ENCODE measurements around the gene EFHC2.

DNA sequence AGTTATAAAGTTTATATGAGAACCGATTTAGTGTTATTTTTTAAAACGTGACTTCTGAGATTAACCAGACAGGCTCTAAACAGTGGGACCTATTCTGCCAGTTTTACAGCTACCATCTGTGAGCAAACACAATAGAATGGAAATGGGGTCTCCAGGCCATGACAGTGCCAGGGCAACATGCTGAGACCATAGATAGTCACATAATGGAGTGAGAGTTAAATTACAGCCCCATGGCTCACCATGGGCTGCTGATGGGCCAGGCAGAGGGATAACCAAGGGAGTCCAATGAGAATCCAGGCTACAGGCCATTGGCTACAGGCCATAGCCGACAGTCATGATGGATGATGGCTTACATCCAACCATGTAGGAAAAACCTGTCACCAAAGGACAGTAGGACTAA, 186.7 kb downstream of the EFHC2 start:
- TF ChIP-seq, protein P1, sequence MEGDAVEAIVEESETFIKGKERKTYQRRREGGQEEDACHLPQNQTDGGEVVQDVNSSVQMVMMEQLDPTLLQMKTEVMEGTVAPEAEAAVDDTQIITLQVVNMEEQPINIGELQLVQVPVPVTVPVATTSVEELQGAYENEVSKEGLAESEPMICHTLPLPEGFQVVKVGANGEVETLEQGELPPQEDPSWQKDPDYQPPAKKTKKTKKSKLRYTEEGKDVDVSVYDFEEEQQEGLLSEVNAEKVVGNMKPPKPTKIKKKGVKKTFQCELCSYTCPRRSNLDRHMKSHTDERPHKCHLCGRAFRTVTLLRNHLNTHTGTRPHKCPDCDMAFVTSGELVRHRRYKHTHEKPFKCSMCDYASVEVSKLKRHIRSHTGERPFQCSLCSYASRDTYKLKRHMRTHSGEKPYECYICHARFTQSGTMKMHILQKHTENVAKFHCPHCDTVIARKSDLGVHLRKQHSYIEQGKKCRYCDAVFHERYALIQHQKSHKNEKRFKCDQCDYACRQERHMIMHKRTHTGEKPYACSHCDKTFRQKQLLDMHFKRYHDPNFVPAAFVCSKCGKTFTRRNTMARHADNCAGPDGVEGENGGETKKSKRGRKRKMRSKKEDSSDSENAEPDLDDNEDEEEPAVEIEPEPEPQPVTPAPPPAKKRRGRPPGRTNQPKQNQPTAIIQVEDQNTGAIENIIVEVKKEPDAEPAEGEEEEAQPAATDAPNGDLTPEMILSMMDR (IDR thresholded peaks at IDR 0.05) = no peak
- TF ChIP-seq POLR2A (IDR thresholded peaks at IDR 0.05) = no peak

All from vagina (tissue), 2 donors.